SU-DHL-6 (cell line): Measurements from ENCODE around the gene HOXB5.

Experiments
- H2AFZ ChIP-seq: fragments of 200-600 bp; sonication (generic); 2 replicates; pipeline ENCODE4 v1.6.1; 2014; ENCODE audit warnings: low read depth, mild to moderate bottlenecking, moderate library complexity, mixed read lengths, antibody characterized with exemption, low read length; ENCODE audit not compliant: severe bottlenecking
- H3F3A ChIP-seq: fragments of 200-600 bp; shearing (Covaris generic); 2 replicates; pipeline ENCODE4 v1.6.0; 2016; ENCODE audit warnings: antibody characterized with exemption, mild to moderate bottlenecking; ENCODE audit not compliant: insufficient read depth
- H3K27ac ChIP-seq: fragments of 200-600 bp; sonication (generic); 2 replicates; pipeline ENCODE4 v1.5.1; 2016; ENCODE audit warnings: low read depth, mild to moderate bottlenecking, low read length, moderate library complexity, mixed read lengths
- H3K27me3 ChIP-seq: fragments of 200-600 bp; sonication (generic), shearing (Covaris generic); 2 replicates; pipeline ENCODE4 v1.6.0; 2014; ENCODE audit warnings: mild to moderate bottlenecking, low read length
- H3K36me3 ChIP-seq: fragments of 200-600 bp; sonication (generic); 2 replicates; pipeline ENCODE4 v1.6.1; 2014; ENCODE audit warnings: mild to moderate bottlenecking, low read length, mixed read lengths
- H3K4me2 ChIP-seq: fragments of 300-600, 200-600 bp; shearing (Covaris generic), sonication (generic); 2 replicates; pipeline ENCODE4 v1.6.0; 2014; ENCODE audit warnings: low read length, low read depth, mild to moderate bottlenecking; ENCODE audit not compliant: poor library complexity, severe bottlenecking
- H3K4me3 ChIP-seq: fragments of 200-600 bp; sonication (generic); 2 replicates; pipeline ENCODE4 v1.5.1; 2014; ENCODE audit warnings: antibody characterized with exemption, low read length, mild to moderate bottlenecking, mixed read lengths; ENCODE audit not compliant: insufficient read depth, poor library complexity, severe bottlenecking
- H3K79me2 ChIP-seq: fragments of 200-600 bp; sonication (generic); 2 replicates; pipeline ENCODE4 v1.6.1; 2014; ENCODE audit warnings: mild to moderate bottlenecking, low read length, moderate library complexity; ENCODE audit not compliant: insufficient read depth
- H3K9ac ChIP-seq: fragments of 200-600 bp; sonication (generic); 2 replicates; pipeline ENCODE4 v1.7.0; 2014; ENCODE audit warnings: mild to moderate bottlenecking, low read length
- H3K9me2 ChIP-seq: fragments of 200-600 bp; sonication (generic); replicated peaks from 2 replicates; pipeline ENCODE4 v1.6.1; 2014; ENCODE audit warnings: low read length; ENCODE audit not compliant: insufficient read depth
- H3K9me3 ChIP-seq: fragments of 200-600 bp; sonication (generic); 2 replicates; pipeline ENCODE4 v1.6.1; 2014; ENCODE audit warnings: low read length, mixed read lengths; ENCODE audit not compliant: insufficient read depth
- H4K20me1 ChIP-seq: fragments of 200-600 bp; sonication (generic); 2 replicates; pipeline ENCODE4 v1.6.1; 2014; ENCODE audit warnings: low read depth, mild to moderate bottlenecking, antibody characterized with exemption, low read length, moderate library complexity, mixed read lengths
- CTCF ChIP-seq: fragments of 200-600 bp; sonication (generic); IDR thresholded peaks from one replicate; pipeline ENCODE4 v1.5.1; 2017; ENCODE audit warnings: antibody characterized with exemption, mild to moderate bottlenecking, low read length, moderate library complexity; ENCODE audit not compliant: insufficient read depth, poor library complexity, severe bottlenecking
- EZH2phosphoT487 ChIP-seq: fragments of 200-600 bp; sonication (generic), shearing (Covaris generic); conservative IDR thresholded peaks from 2 replicates; pipeline ENCODE4 v1.6.1; 2018; ENCODE audit warnings: mild to moderate bottlenecking, antibody characterized with exemption, low read length, moderate library complexity, mixed read lengths

HOXB5 gene

GRCh38 chr17:48584223-48584741, 9.3 kb downstream of the HOXB5 start:
- Histone ChIP-seq H3K4me2 (no peak overlapping the region), H3K4me3 (no peak overlapping the region), H3K36me3 (no peaks in the 10 kb centered on the region), H3K27me3 (no peaks in the 10 kb centered on the region), H3K9ac (no peak overlapping the region), H2AFZ (no peak overlapping the region), H3K9me3 (no peaks in the 10 kb centered on the region), H3K27ac (no peak overlapping the region), H4K20me1 (no peaks in the 10 kb centered on the region), H3K9me2 (no peaks in the 10 kb centered on the region), H3F3A (no peaks in the 10 kb centered on the region), H3K79me2 (no peaks in the 10 kb centered on the region)
- TF ChIP-seq CTCF (no peak), EZH2phosphoT487 (no peak)

GRCh38 chr17:48583708-48584222, 9.8 kb downstream of the HOXB5 start:
- H4K20me1 ChIP-seq: no peaks in the 10 kb centered on the region
- TF ChIP-seq CTCF (no peak), EZH2phosphoT487 (no peak)
- no peak overlapping the region for H3K27ac ChIP-seq
- H3K79me2 ChIP-seq: no peaks in the 10 kb centered on the region
- no peaks in the 10 kb centered on the region for H3K27me3 ChIP-seq
- no peak overlapping the region for H3K4me2 ChIP-seq
- no peaks in the 10 kb centered on the region for H3K9me2 ChIP-seq
- no peaks in the 10 kb centered on the region for H3K9me3 ChIP-seq
- no peak overlapping the region for H2AFZ ChIP-seq
- no peaks in the 10 kb centered on the region for H3K36me3 ChIP-seq
- no peak overlapping the region for H3K9ac ChIP-seq
- no peak overlapping the region for H3K4me3 ChIP-seq
- no peaks in the 10 kb centered on the region for H3F3A ChIP-seq

GRCh38 chr17:48582750-48583069, 10.9 kb downstream of the HOXB5 start:
- H3K9me2 ChIP-seq: no peaks in the 10 kb centered on the region
- no peaks in the 10 kb centered on the region for H3F3A ChIP-seq
- no peaks in the 10 kb centered on the region for H3K27me3 ChIP-seq
- H2AFZ ChIP-seq: no peak overlapping the region
- no peak overlapping the region for H3K4me2 ChIP-seq
- H4K20me1 ChIP-seq: no peaks in the 10 kb centered on the region
- no peak overlapping the region for H3K27ac ChIP-seq
- H3K9me3 ChIP-seq: no peaks in the 10 kb centered on the region
- TF ChIP-seq EZH2phosphoT487: no peak
- TF ChIP-seq CTCF: no peak
- no peak overlapping the region for H3K4me3 ChIP-seq
- H3K79me2 ChIP-seq: no peaks in the 10 kb centered on the region
- no peaks in the 10 kb centered on the region for H3K36me3 ChIP-seq
- no peak overlapping the region for H3K9ac ChIP-seq
